Measurements from ENCODE around the gene CHRNA3. TPM values are rescaled to one million over a fixed set of nuclear protein-coding genes. Genes with fewer than 3 reads are reported as not detected.

The CHRNA3 gene
- total and polyA plus RNA-seq, 7 donors: 0.23 to 13.8 (median 6.9) TPM

DNA sequence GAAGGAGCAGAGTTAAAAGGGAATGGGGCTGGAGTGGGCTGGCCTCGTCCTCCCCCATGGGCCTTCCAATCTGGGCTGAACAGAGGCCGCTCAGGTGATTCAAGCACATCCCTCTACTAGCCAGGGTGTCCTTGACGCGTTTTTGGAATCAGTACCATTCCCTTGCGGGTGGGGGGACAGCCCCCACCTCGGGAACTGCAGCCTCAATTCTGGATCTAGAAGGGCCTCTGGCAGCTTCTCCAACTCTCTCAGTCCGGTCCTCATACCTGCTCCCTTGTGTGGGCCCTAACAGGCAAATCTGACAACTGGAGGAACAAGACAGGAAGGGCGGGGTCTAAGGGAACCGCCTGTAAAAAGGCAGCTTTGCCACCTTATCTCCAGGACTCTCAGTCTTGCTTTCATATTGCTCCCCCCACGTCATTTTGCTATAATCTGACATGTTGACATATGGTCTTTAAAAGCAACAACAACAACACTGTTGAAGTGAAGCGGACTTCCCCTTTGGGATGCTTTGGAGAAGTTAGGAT is 21.0 kb upstream of the CHRNA3 start:
- WGBS, 2 donors: 51 to 71% methylated on average over 11 of the region's 11 CpGs
- Histone ChIP-seq H3K27ac (no peak overlapping the region), H3K4me3 (no peak overlapping the region), H3K4me1 (peaks cover 0 to 22% (median 13%) of the 10 kb centered on the region in 4 donors), H3K36me3 (no peaks in the 10 kb centered on the region), H3K9me3 (no peaks in the 10 kb centered on the region), H3K27me3 (peaks cover 0 to 4% (median 0%) of the 10 kb centered on the region in 3 donors)
- DNase-seq: no peak
- TF ChIP-seq, protein P1, sequence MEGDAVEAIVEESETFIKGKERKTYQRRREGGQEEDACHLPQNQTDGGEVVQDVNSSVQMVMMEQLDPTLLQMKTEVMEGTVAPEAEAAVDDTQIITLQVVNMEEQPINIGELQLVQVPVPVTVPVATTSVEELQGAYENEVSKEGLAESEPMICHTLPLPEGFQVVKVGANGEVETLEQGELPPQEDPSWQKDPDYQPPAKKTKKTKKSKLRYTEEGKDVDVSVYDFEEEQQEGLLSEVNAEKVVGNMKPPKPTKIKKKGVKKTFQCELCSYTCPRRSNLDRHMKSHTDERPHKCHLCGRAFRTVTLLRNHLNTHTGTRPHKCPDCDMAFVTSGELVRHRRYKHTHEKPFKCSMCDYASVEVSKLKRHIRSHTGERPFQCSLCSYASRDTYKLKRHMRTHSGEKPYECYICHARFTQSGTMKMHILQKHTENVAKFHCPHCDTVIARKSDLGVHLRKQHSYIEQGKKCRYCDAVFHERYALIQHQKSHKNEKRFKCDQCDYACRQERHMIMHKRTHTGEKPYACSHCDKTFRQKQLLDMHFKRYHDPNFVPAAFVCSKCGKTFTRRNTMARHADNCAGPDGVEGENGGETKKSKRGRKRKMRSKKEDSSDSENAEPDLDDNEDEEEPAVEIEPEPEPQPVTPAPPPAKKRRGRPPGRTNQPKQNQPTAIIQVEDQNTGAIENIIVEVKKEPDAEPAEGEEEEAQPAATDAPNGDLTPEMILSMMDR (IDR thresholded peaks at IDR 0.05): no peak
- TF ChIP-seq EP300 (IDR thresholded peaks at IDR 0.05): no peak
- no peak for TF ChIP-seq POLR2AphosphoS5 (IDR thresholded peaks at IDR 0.05)
- intact Hi-C loops (cut with DNase I): loop anchor here (5.0 kb wide), 1 partner anchor 110 kb away; no protein-coding TSS in a partner anchor

DNA sequence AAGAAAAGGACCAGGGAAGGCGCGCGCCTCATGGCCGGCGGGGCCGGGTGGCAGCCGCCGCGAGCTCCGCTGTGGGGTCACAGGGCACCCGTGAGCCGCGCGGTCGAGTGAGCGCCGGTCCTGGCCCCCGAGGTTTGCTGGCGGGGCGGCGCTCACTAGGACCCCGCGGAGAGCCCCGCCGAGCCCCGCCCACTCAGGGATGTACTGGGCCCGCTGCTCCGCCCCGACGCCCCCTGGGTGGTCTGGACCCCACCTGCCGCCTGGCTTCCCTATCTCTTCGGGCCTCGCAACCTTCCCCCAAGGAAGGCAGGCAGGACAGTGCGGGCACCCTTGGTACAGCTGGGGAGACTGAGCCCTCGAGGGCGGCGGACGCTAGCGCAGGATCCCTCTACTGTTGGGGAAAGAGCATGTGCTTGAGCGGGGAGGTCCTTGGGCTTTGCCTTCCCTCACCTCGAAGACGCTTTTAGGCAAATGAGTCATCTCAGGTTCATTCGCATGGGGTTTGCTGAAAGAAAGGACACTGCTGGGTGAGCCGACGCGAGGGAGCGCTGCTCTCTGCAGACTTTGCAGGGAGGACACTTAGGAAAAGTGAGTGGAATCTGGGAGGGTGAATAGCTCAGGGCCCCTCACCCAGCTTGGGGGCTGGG is 20.4 kb upstream of the CHRNA3 start, which contains the start of gene CHRNB4:
Gene CHRNB4 (minus strand): TSS at position 109 of the 647 bp plus-strand sequence. CDS start 77 bp downstream, at position 32.
- 12 to 14% methylated on average over 47 of the region's 47 CpGs for WGBS, 2 donors
- H3K27ac ChIP-seq: no peak within 1 kb of the TSS
- H3K36me3 ChIP-seq: no peaks in the 10 kb centered on the region
- H3K4me3 ChIP-seq: peak within 1 kb of the TSS; percentile 31 to 62 (median 50)
- DNase-seq: no peak
- H3K27me3 ChIP-seq: peaks cover 0 to 4% (median 0%) of the 10 kb centered on the region in 3 donors
- H3K4me1 ChIP-seq: peaks cover 0 to 22% (median 13%) of the 10 kb centered on the region in 4 donors
- TF ChIP-seq, protein P1 (IDR thresholded peaks at IDR 0.05): no peak
- TF ChIP-seq POLR2AphosphoS5 (IDR thresholded peaks at IDR 0.05) (no peak), POLR2A (IDR thresholded peaks at IDR 0.05) (no peak), EP300 (IDR thresholded peaks at IDR 0.05) (no peak)
- no peaks in the 10 kb centered on the region for H3K9me3 ChIP-seq
- intact Hi-C loops (cut with DNase I): loop anchor here (5.0 kb wide), 1 partner anchor 111 kb away; no protein-coding TSS in a partner anchor

DNA sequence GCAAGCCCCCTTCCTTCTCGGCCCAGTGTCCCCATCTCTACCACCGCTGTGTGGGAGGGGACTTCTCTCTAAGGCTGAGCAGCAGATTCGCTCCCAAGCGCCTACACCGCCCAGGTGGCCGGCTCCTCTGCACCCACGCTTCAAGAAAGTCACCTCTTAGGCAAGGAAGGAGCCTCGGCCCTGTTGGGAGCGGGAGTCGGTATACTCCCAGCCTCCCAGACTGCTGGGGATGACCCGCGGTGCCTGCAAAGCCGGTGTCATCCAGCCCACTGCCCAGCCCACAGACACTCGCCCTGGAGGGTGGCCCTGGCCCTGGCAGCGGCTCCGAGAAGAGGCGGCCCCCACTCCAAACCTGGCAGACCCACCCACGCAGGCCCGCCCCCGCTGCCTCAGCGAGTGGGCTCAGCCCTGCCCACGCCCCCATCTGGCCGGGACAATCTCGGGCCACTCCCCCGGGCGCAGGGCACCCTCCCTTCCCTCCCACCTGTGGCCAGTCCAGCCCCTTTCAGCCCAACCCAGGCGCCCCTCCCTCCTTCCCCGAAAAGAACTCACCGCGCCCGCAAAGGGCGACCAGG is 19.8 kb upstream of the CHRNA3 start:
- no peak overlapping the region for H3K27ac ChIP-seq

DNA sequence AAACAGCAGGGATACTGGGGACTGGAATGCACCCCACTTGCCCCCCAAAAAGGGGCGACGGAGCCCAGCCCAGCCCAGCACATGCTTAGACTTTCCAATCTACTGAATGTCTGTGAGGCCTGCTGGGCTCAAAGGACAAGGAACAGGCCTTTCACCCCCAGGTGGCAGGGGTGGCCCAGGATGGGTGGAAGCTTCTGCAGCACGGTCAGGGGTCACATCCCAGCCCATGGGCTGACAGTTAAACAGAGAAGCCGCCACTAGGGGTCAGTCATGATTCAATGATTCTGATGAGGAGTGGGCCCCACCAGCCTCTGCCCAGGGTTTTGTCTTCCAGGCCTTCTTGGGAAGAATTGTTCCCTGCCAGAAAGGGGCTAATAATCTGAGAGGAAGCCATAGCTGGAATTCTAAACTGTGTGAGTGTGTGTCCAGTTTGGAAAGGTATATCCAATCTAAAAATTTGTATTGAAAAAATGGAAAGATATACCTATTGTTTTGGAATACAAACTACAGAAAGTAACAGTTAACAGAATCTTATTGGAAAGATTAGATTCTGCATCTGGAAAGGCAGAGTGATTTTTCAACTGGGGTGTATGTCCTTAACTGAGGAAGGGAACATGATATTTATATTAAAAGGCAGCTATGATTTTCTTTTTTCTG is 18.0 kb upstream of the CHRNA3 start:
- Histone ChIP-seq H3K27ac (no peak overlapping the region), H3K27me3 (peaks cover 0 to 4% (median 0%) of the 10 kb centered on the region in 3 donors), H3K36me3 (no peaks in the 10 kb centered on the region), H3K4me1 (peaks cover 0 to 22% (median 13%) of the 10 kb centered on the region in 4 donors), H3K4me3 (no peak overlapping the region), H3K9me3 (no peaks in the 10 kb centered on the region)
- 47 to 48% methylated on average over 4 of the region's 4 CpGs for WGBS, 2 donors
- no peak for DNase-seq
- TF ChIP-seq, protein P1 (IDR thresholded peaks at IDR 0.05): peak; percentile 38 to 56 (median 54)
- no peak for TF ChIP-seq POLR2A (IDR thresholded peaks at IDR 0.05)
- intact Hi-C loops (cut with DNase I): loop anchor here (1.0 kb wide), 1 partner anchor 71 kb away; no protein-coding TSS in a partner anchor

More for the DNA sequence above, 19.8 kb upstream of the CHRNA3 start:
- TF ChIP-seq, protein P1 (IDR thresholded peaks at IDR 0.05): no peak
- no peak for TF ChIP-seq POLR2AphosphoS5 (IDR thresholded peaks at IDR 0.05)
- no peak for TF ChIP-seq POLR2A (IDR thresholded peaks at IDR 0.05)
- no peak for TF ChIP-seq EP300 (IDR thresholded peaks at IDR 0.05)
- Histone ChIP-seq H3K9me3 (no peaks in the 10 kb centered on the region), H3K27me3 (peaks cover 0 to 4% (median 0%) of the 10 kb centered on the region in 3 donors), H3K4me1 (peaks cover 0 to 22% (median 13%) of the 10 kb centered on the region in 4 donors), H3K4me3 (peak overlapping the region; percentile 31 to 62 (median 50)), H3K36me3 (no peaks in the 10 kb centered on the region)
- intact Hi-C loops (cut with DNase I): loop anchor here (5.0 kb wide), 1 partner anchor 112 kb away; no protein-coding TSS in a partner anchor
- DNase-seq: no peak
- 6 to 16% methylated on average over 32 of the region's 32 CpGs for WGBS, 2 donors
